Right lobe of liver (tissue), 4 donors: Measurements from ENCODE around the gene STON2.

Experiments used
- POLR2A ChIP-seq: fragments of 450-650 bp; IDR thresholded peaks from one replicate; pipeline ENCODE4 v1.6.1; 2017; ENCODE audit warnings: antibody characterized with exemption, mild to moderate bottlenecking
- TF ChIP-seq, protein P1 (sequence below), 4 donors: fragments of 200-600 bp in 3 of 4; fragments of 450-650 bp in 1 of 4; IDR thresholded peaks; one replicate each; pipeline versions ENCODE4 v1.5.1 to v1.8.0; 2016 to 2022; ENCODE audit warnings: antibody characterized with exemption in 4 of 4, mild to moderate bottlenecking in 2 of 4
- donor health status: DM: no; HTN: no; CAD: no.
- donor health status: DM: no; HTN: no; CAD: no.
- donor health status: DM: no; HTN: yes; CAD: no.

DNA sequence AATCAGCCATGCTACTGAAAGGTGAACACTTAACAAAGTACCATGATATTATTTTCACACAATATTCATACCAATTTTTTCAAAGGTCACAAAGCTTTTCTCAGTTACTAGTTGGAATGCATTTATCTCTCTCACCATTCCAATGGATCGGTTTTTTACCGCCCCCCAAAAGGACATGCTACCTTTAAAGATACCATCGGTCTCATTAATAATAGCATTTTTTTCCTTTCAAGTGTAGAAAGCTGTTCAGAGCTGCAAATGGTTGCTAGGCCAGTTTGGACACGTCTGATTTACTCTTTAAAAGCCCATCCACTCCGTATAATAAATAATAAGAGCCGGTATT lies 34.9 kb upstream of the STON2 start:
- TF ChIP-seq, protein P1, sequence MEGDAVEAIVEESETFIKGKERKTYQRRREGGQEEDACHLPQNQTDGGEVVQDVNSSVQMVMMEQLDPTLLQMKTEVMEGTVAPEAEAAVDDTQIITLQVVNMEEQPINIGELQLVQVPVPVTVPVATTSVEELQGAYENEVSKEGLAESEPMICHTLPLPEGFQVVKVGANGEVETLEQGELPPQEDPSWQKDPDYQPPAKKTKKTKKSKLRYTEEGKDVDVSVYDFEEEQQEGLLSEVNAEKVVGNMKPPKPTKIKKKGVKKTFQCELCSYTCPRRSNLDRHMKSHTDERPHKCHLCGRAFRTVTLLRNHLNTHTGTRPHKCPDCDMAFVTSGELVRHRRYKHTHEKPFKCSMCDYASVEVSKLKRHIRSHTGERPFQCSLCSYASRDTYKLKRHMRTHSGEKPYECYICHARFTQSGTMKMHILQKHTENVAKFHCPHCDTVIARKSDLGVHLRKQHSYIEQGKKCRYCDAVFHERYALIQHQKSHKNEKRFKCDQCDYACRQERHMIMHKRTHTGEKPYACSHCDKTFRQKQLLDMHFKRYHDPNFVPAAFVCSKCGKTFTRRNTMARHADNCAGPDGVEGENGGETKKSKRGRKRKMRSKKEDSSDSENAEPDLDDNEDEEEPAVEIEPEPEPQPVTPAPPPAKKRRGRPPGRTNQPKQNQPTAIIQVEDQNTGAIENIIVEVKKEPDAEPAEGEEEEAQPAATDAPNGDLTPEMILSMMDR (IDR thresholded peaks at IDR 0.05), result no peak
- no peak for TF ChIP-seq POLR2A
